Activated B cell treated with CpG ODN at 0.5 μM for 24 hours (primary cell): ENCODE results near the gene TXNDC16. TPM values are rescaled to one million over a fixed set of nuclear protein-coding genes. Genes with fewer than 3 reads are reported as not detected.

Source experiments
- ATAC-seq: fragments of 200-7000 bp; cut with Tn5 transposase; one replicate; pipeline ENCODE4 v1.10.0; 2021; ENCODE audit warnings: low read depth, mild to moderate bottlenecking, moderate library complexity
- CTCF ChIA-PET: fragments of 350-600 bp; sonication (Branson Sonifier 250); formaldehyde crosslinking; loops from one replicate; lab custom pipeline; 2021; ENCODE audit warnings: antibody characterized with exemption; lab: Charles Lee
- POLR2A ChIA-PET: fragments of 350-600 bp; sonication (Branson Sonifier 250); formaldehyde crosslinking; loops from one replicate; lab custom pipeline; 2021; ENCODE audit warnings: antibody characterized with exemption; lab: Charles Lee
- DNase-seq: peaks from one replicate; pipeline ENCODE4 v3.0.0; 2022
- H3K27ac Mint-ChIP-seq: one replicate; pipeline ENCODE4 v1.8.0; 2020; ENCODE audit warnings: mixed read lengths
- H3K27me3 Mint-ChIP-seq: one replicate; pipeline ENCODE4 v1.8.0; 2021; ENCODE audit warnings: mixed read lengths
- H3K36me3 Mint-ChIP-seq: one replicate; pipeline ENCODE4 v1.8.0; 2021; ENCODE audit warnings: low read depth, mixed read lengths
- H3K4me1 Mint-ChIP-seq: one replicate; pipeline ENCODE4 v1.8.0; 2021; ENCODE audit warnings: mixed read lengths
- H3K4me3 Mint-ChIP-seq: one replicate; pipeline ENCODE4 v1.8.0; 2020; ENCODE audit warnings: mild to moderate bottlenecking, mixed read lengths
- H3K9me3 Mint-ChIP-seq: one replicate; pipeline ENCODE4 v1.8.0; 2020; ENCODE audit warnings: mixed read lengths
- intact Hi-C: fragments of 100-400 bp; cut with micrococcal nuclease; formaldehyde crosslinking; loops from one replicate; pipeline ENCODE4 v1.15.1; 2024
- total RNA-seq: library from RNA; stranded (reverse); gene quantifications from 2 replicates; pipeline ENCODE4 v1.2.3, GENCODE V29; 2022
- TF ChIP-seq, protein P1 (sequence below): fragments of 200-600 bp; IDR thresholded peaks from one replicate; pipeline ENCODE4 v1.8.0; 2022; ENCODE audit warnings: antibody characterized with exemption, mild to moderate bottlenecking

The TXNDC16 gene
- total RNA-seq, 1 donor from 2014 or later: 3.9 TPM

GRCh38 chr14:52545584-52546317 lies 6.6 kb downstream of the TXNDC16 start:
- no peak for ATAC-seq
- no peak overlapping the region for H3K4me3 Mint-ChIP-seq
- DNase-seq: no peak
- ChIA-PET POLR2A (no interaction called here), CTCF (no interaction called here)
- intact Hi-C loops: no loop called here
- H3K9me3 Mint-ChIP-seq: no peaks in the 10 kb centered on the region
- no peak overlapping the region for H3K27ac Mint-ChIP-seq
- H3K27me3 Mint-ChIP-seq: no peaks in the 10 kb centered on the region
- TF ChIP-seq, protein P1, sequence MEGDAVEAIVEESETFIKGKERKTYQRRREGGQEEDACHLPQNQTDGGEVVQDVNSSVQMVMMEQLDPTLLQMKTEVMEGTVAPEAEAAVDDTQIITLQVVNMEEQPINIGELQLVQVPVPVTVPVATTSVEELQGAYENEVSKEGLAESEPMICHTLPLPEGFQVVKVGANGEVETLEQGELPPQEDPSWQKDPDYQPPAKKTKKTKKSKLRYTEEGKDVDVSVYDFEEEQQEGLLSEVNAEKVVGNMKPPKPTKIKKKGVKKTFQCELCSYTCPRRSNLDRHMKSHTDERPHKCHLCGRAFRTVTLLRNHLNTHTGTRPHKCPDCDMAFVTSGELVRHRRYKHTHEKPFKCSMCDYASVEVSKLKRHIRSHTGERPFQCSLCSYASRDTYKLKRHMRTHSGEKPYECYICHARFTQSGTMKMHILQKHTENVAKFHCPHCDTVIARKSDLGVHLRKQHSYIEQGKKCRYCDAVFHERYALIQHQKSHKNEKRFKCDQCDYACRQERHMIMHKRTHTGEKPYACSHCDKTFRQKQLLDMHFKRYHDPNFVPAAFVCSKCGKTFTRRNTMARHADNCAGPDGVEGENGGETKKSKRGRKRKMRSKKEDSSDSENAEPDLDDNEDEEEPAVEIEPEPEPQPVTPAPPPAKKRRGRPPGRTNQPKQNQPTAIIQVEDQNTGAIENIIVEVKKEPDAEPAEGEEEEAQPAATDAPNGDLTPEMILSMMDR: no peak
- peaks cover 6% of the 10 kb centered on the region for H3K4me1 Mint-ChIP-seq
- H3K36me3 Mint-ChIP-seq: peaks cover 3% of the 10 kb centered on the region

GRCh38 chr14:52538623-52539022 lies 13.7 kb downstream of the TXNDC16 start:
- ChIA-PET POLR2A (interaction anchor here (0.6 kb wide), 1 partner anchor 93 kb away, joined by 5 read pairs; no protein-coding TSS in a partner anchor), CTCF (no interaction called here)
- DNase-seq (no peak), ATAC-seq (no peak)
- TF ChIP-seq, protein P1: no peak
- peak overlapping the region; percentile 32 for H3K4me3 Mint-ChIP-seq
- H3K4me1 Mint-ChIP-seq: peaks cover 13% of the 10 kb centered on the region
- peaks cover 30% of the 10 kb centered on the region for H3K36me3 Mint-ChIP-seq
- intact Hi-C loops: no loop called here
- no peak overlapping the region for H3K27ac Mint-ChIP-seq
- no peaks in the 10 kb centered on the region for H3K9me3 Mint-ChIP-seq
- no peaks in the 10 kb centered on the region for H3K27me3 Mint-ChIP-seq

DNA sequence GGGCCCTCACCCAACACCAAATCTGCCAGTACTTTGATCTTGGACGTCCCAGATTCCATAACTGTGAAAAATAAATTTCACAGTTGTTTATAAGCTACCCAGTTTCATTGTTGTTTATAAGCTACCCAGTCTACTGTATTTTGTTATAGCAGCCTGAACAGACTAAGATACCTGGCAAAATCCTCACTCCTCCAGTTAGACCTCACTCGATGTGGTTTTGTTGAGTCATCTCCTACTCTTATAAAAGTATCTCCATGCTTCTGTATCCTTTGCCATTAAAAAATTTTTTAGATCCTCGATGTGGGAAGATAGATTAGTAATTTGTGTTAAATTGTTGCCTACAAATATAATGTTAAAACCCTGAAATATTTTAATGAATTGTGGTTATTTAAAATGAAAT lies 16.0 kb downstream of the TXNDC16 start:
- Mint-ChIP-seq H3K27me3 (no peaks in the 10 kb centered on the region), H3K36me3 (peaks cover 27% of the 10 kb centered on the region), H3K4me3 (no peak overlapping the region), H3K4me1 (peaks cover 13% of the 10 kb centered on the region), H3K27ac (no peak overlapping the region), H3K9me3 (no peaks in the 10 kb centered on the region)
- DNase-seq: no peak
- TF ChIP-seq, protein P1: no peak
- CTCF ChIA-PET: interaction anchor here (1.1 kb wide), 1 partner anchor 19 kb away, joined by 3 read pairs; no protein-coding TSS in a partner anchor
- ATAC-seq: no peak
- POLR2A ChIA-PET: no interaction called here
- intact Hi-C loops: no loop called here

DNA sequence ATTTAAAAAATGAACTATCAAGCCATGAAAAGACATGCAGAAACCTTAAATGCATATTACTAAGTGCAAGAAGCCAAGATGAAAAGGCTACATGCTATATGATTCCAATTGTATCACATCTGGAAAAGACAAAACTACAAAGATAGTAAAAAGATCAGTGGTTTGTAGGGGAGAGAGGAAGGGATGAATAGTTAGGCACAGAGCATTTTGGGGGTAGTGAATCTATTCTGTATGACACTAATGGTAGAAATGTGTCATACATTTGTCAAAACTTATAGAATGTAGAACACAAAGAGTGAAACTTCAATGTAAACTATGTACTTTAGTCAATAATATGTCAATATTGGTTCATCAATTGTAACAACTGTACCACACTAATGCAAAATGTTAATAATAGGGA lies 20.8 kb downstream of the TXNDC16 start:
- intact Hi-C loops: no loop called here

GRCh38 chr14:52527052-52527451 lies 25.3 kb downstream of the TXNDC16 start:
- CTCF ChIA-PET: no interaction called here
- Mint-ChIP-seq H3K4me3 (no peak overlapping the region), H3K36me3 (no peaks in the 10 kb centered on the region), H3K27ac (no peak overlapping the region), H3K9me3 (no peaks in the 10 kb centered on the region), H3K27me3 (no peaks in the 10 kb centered on the region), H3K4me1 (no peaks in the 10 kb centered on the region)
- DNase-seq (no peak), ATAC-seq (no peak)
- intact Hi-C loops: no loop called here
- TF ChIP-seq, protein P1: no peak
- POLR2A ChIA-PET: no interaction called here

More for the DNA sequence above, 20.8 kb downstream of the TXNDC16 start:
- H3K36me3 Mint-ChIP-seq: peaks cover 22% of the 10 kb centered on the region
- no peak overlapping the region for H3K27ac Mint-ChIP-seq
- DNase-seq (no peak), ATAC-seq (no peak)
- CTCF ChIA-PET: no interaction called here
- POLR2A ChIA-PET: no interaction called here
- H3K9me3 Mint-ChIP-seq: no peaks in the 10 kb centered on the region
- H3K4me1 Mint-ChIP-seq: no peaks in the 10 kb centered on the region
- no peak overlapping the region for H3K4me3 Mint-ChIP-seq
- TF ChIP-seq, protein P1: no peak
- no peaks in the 10 kb centered on the region for H3K27me3 Mint-ChIP-seq
